OCI-LY3 (cell line): ENCODE data around the gene FTSJ3.

ENCODE experiments used
- H2AFZ ChIP-seq: fragments of 200-600, 300-600 bp; shearing (Covaris generic); 2 replicates; pipeline ENCODE4 v1.6.0; 2014; ENCODE audit warnings: antibody characterized with exemption, low read depth, low read length
- H3K27ac ChIP-seq: fragments of 200-600, 300-600 bp; sonication (generic); 2 replicates; pipeline ENCODE4 v1.5.1; 2014; ENCODE audit warnings: mild to moderate bottlenecking, low read length, moderate library complexity, mixed read lengths
- H3K27me3 ChIP-seq: fragments of 200-600, 300-600 bp; sonication (generic); 2 replicates; pipeline ENCODE4 v1.6.1; 2014; ENCODE audit warnings: low read depth, low read length, mixed read lengths
- H3K36me3 ChIP-seq: fragments of 200-600, 300-600 bp; sonication (generic); replicated peaks from 2 replicates; pipeline ENCODE3; 2014; ENCODE audit warnings: low read depth, low read length, mixed read lengths
- H3K4me1 ChIP-seq: fragments of 300-600, 200-600 bp; sonication (generic); 2 replicates; pipeline ENCODE4 v1.6.1; 2014; ENCODE audit warnings: low read length, mixed read lengths
- H3K4me2 ChIP-seq: fragments of 200-600, 300-600 bp; sonication (generic); 2 replicates; pipeline ENCODE4 v1.6.1; 2014; ENCODE audit warnings: low read length, mixed read lengths
- H3K4me3 ChIP-seq: fragments of 300-600, 200-600 bp; sonication (generic); 2 replicates; pipeline ENCODE4 v1.5.1; 2014; ENCODE audit warnings: antibody characterized with exemption, mild to moderate bottlenecking, low read length, moderate library complexity
- H3K79me2 ChIP-seq: fragments of 300-600, 200-600 bp; shearing (Covaris generic); 2 replicates; pipeline ENCODE4 v1.6.1; 2014; ENCODE audit warnings: mild to moderate bottlenecking, low read length, mixed read lengths
- H3K9ac ChIP-seq: fragments of 300-600, 200-600 bp; shearing (Covaris generic); 2 replicates; pipeline ENCODE4 v1.6.0; 2014; ENCODE audit warnings: mild to moderate bottlenecking, low read length, moderate library complexity
- H3K9me3 ChIP-seq: fragments of 200-600, 300-600 bp; shearing (Covaris generic); 2 replicates; pipeline ENCODE4 v1.6.1; 2014; ENCODE audit warnings: low read length, mixed read lengths; ENCODE audit not compliant: insufficient read depth
- H4K20me1 ChIP-seq: fragments of 200-600, 300-600 bp; sonication (generic); 2 replicates; pipeline ENCODE4 v1.6.1; 2016; ENCODE audit warnings: low read length, mixed read lengths; ENCODE audit not compliant: insufficient read depth
- EZH2phosphoT487 ChIP-seq: fragments of 200-600 bp; shearing (Covaris generic); IDR thresholded peaks from 2 replicates; pipeline ENCODE4 v1.6.1; 2018; ENCODE audit warnings: antibody characterized with exemption, mixed run types, low read depth
- TF ChIP-seq, protein P1 (sequence below): fragments of 200-600, 300-600 bp; sonication (generic); IDR thresholded peaks from 2 replicates; pipeline ENCODE4 v1.5.1; 2014; ENCODE audit warnings: antibody characterized with exemption, low read length, low read depth

FTSJ3 gene

DNA sequence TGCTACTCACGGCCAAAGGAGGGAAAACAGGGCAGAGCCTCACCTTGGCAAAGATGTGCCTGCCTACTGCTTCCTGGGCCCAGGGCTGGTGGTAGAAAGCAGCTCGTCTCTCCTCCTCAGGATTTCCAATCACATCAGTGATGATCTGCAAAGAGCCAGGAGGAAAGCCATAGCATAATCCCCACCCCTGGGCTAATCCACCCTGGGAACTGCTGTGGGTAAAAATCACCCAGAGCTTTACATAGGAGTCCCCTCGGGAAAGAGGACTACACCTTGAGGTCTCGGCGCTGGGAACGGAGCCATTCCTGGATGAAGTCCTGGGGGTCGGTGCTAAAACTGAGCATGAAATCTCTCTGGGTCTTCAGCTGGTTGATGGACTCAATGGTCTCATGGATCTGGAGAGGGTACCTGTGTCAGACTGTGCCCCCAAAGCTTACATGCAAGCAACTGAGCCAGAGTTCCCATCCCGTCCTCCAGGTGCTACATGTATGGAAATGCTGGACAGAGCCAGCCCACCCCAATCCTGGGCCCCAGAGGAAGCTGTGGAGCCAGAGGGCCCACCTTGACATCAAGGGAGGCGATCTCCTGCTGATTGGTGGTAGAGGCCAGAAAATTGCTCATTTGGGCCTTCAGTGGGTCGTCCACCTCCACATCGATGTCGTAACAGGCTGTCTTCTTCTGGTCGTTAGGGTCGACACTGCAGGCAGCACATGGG is 5.7 kb upstream of the FTSJ3 start:
- H3K36me3 ChIP-seq, result peaks cover 68% of the 10 kb centered on the region
- H3K79me2 ChIP-seq, result peaks cover 30% of the 10 kb centered on the region
- peaks cover 6% of the 10 kb centered on the region; the same call in 1 of the 2 replicates for H4K20me1 ChIP-seq
- H3K27me3 ChIP-seq, result no peaks in the 10 kb centered on the region
- H3K4me3 ChIP-seq, result no peak overlapping the region
- no peak overlapping the region for H2AFZ ChIP-seq
- H3K4me2 ChIP-seq, result no peak overlapping the region
- TF ChIP-seq EZH2phosphoT487, result no peak
- TF ChIP-seq, protein P1, sequence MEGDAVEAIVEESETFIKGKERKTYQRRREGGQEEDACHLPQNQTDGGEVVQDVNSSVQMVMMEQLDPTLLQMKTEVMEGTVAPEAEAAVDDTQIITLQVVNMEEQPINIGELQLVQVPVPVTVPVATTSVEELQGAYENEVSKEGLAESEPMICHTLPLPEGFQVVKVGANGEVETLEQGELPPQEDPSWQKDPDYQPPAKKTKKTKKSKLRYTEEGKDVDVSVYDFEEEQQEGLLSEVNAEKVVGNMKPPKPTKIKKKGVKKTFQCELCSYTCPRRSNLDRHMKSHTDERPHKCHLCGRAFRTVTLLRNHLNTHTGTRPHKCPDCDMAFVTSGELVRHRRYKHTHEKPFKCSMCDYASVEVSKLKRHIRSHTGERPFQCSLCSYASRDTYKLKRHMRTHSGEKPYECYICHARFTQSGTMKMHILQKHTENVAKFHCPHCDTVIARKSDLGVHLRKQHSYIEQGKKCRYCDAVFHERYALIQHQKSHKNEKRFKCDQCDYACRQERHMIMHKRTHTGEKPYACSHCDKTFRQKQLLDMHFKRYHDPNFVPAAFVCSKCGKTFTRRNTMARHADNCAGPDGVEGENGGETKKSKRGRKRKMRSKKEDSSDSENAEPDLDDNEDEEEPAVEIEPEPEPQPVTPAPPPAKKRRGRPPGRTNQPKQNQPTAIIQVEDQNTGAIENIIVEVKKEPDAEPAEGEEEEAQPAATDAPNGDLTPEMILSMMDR, result no peak
- no peak overlapping the region for H3K27ac ChIP-seq
- no peak overlapping the region for H3K9ac ChIP-seq
- peaks cover 7% of the 10 kb centered on the region for H3K4me1 ChIP-seq
- H3K9me3 ChIP-seq, result no peaks in the 10 kb centered on the region

DNA sequence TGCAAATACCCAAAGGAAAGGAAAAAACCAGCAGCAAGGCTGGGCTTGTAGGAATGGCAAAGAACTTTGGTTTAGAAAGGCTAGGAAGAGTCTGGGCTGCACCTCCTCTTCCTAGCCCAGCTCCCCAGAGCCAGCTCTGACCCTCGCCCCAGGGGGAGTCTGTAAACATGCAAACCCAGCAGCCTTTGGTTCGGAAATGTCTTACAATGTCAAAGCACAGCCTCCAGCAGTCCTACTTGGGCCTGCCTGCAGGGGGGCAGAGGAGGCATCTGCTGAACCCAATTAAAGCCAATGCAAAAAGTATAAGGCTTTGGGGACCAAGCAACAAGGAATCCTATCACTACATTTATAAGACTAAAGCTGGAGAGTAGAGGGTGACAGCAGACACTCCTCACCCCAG is 5.0 kb upstream of the FTSJ3 start:
- TF ChIP-seq EZH2phosphoT487, result no peak
- TF ChIP-seq, protein P1, result no peak
- Histone ChIP-seq H3K9me3 (no peaks in the 10 kb centered on the region), H3K4me1 (peaks cover 9% of the 10 kb centered on the region), H3K36me3 (peaks cover 68% of the 10 kb centered on the region), H3K4me3 (no peak overlapping the region), H3K27ac (no peak overlapping the region), H3K9ac (no peak overlapping the region), H3K79me2 (peaks cover 30% of the 10 kb centered on the region), H2AFZ (no peak overlapping the region), H3K27me3 (no peaks in the 10 kb centered on the region), H4K20me1 (no peaks in the 10 kb centered on the region), H3K4me2 (no peak overlapping the region)

DNA sequence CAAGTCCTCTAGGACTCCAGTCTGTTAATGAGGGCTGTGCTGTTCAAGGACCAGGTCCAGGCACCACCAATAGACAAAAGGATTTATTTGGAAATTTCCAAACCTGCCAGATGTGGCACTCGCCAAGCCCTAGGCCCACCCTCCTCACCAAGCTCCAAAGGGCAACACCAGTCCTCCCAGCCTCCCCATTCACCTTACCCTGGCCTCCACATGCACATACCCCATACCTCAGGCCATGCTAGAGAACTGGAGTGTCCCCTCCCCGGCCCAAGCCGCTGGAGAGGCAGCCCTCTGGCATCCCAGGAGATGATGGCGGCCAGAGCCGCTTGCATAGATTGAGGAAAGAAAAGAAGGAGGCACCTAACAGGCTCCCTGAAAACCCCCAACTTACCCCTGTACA is 4.6 kb upstream of the FTSJ3 start:
- H3K4me1 ChIP-seq, result peaks cover 9% of the 10 kb centered on the region
- peaks cover 68% of the 10 kb centered on the region for H3K36me3 ChIP-seq
- TF ChIP-seq, protein P1, result no peak
- TF ChIP-seq EZH2phosphoT487, result no peak
- peaks cover 27% of the 10 kb centered on the region for H3K79me2 ChIP-seq
- H2AFZ ChIP-seq, result no peak overlapping the region
- H3K9me3 ChIP-seq, result no peaks in the 10 kb centered on the region
- H3K9ac ChIP-seq, result no peak overlapping the region
- no peak overlapping the region for H3K4me2 ChIP-seq
- H3K4me3 ChIP-seq, result no peak overlapping the region
- no peaks in the 10 kb centered on the region for H4K20me1 ChIP-seq
- no peak overlapping the region for H3K27ac ChIP-seq
- H3K27me3 ChIP-seq, result no peaks in the 10 kb centered on the region

DNA sequence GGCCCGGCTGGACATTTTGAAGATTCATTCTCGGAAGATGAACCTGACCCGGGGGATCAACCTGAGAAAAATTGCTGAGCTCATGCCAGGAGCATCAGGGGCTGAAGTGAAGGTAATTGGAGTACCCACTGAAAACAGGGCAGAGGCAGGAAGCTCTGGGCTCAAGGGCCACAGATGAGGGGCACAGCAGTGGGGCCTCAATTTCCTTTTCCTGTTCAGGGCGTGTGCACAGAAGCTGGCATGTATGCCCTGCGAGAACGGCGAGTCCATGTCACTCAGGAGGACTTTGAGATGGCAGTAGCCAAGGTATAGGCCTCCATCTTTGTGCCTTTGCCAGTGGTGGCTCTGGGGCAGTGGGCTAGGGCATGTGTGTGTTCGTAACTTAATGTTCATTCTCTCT is 4.0 kb upstream of the FTSJ3 start:
- H3K9me3 ChIP-seq, result no peaks in the 10 kb centered on the region
- H3K9ac ChIP-seq, result no peak overlapping the region
- H3K36me3 ChIP-seq, result peaks cover 65% of the 10 kb centered on the region
- H3K79me2 ChIP-seq, result peaks cover 28% of the 10 kb centered on the region
- H3K4me1 ChIP-seq, result peaks cover 9% of the 10 kb centered on the region
- H3K27me3 ChIP-seq, result no peaks in the 10 kb centered on the region
- no peaks in the 10 kb centered on the region for H4K20me1 ChIP-seq
- no peak overlapping the region for H3K27ac ChIP-seq
- no peak overlapping the region for H3K4me3 ChIP-seq
- no peak for TF ChIP-seq EZH2phosphoT487
- TF ChIP-seq, protein P1, result no peak
- H2AFZ ChIP-seq, result no peak overlapping the region
- no peak overlapping the region for H3K4me2 ChIP-seq
